H4 (cell line): Measurements from ENCODE around the gene BASP1. TPM values are rescaled to one million over a fixed set of nuclear protein-coding genes. Genes with fewer than 3 reads are reported as not detected.
"Not testable (repeated sequence)": the region's sequence is repeated elsewhere in the genome, so short reads cannot be mapped to it uniquely, and the experiment has no call there.

ENCODE experiments used
- DNase-seq: peaks from one replicate; pipeline ENCODE4 v3.0.0-alpha.2; 2015; ENCODE audit warnings: low spot score
- total RNA-seq: library from RNA; depleted of rRNA; stranded (reverse); fragments of >200 nt; shearing (Covaris generic); gene quantifications from 2 replicates; pipeline ENCODE4 v1.2.3, GENCODE V29; 2014

BASP1 gene
- total RNA-seq, 1 experiment from 2014 or later = 142 TPM

GRCh38 chr5:17255471-17256021 lies 38.1 kb downstream of the BASP1 start:
- DNase-seq = no peak

- no peak for DNase-seq
Measured at GRCh38 chr5:17256171-17256570, 38.7 kb downstream of the BASP1 start.

DNA sequence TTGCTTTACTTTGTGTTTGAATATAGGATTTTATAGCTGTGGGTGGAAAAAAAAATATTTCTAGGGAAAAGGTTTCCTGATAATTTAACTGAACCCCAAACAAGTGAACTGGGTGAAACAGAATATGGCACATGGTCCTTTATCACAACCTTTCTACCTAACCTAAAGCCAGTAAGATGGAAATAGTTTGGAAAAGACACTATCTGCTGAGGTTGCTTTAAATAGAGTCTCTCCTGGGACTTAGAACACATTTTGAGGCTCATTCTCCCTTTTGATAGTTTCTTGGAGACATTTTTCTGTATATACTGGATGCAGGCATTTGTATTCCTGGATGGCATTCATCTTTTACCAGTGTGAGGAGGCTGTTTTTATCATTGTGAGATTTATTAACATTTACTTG lies 39.4 kb downstream of the BASP1 start:
- DNase-seq = no peak

GRCh38 chr5:17257705-17258273 lies 40.4 kb downstream of the BASP1 start:
- no peak for DNase-seq

DNA sequence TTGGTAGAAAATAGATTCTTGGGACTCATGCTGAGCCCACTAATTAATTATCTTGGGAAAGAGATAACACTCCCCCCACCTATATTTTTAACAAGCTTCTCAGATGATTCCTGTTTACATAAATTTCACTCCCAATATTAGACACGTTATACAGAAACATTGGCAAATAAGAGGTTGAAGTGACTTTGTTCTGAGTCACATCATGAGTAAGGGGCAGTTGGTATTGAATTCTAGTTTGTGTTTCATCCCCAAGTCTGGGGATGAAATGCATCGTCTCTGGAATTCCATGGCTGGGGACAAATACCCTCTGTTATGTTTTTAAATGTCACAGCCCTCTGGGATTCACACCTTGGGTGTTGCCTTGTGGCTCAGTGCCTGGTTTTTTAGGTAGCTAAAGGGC lies 41.0 kb downstream of the BASP1 start:
- no peak for DNase-seq

- DNase-seq = not testable (repeated sequence)
Measured at GRCh38 chr5:17259012-17259411, 41.6 kb downstream of the BASP1 start.

DNA sequence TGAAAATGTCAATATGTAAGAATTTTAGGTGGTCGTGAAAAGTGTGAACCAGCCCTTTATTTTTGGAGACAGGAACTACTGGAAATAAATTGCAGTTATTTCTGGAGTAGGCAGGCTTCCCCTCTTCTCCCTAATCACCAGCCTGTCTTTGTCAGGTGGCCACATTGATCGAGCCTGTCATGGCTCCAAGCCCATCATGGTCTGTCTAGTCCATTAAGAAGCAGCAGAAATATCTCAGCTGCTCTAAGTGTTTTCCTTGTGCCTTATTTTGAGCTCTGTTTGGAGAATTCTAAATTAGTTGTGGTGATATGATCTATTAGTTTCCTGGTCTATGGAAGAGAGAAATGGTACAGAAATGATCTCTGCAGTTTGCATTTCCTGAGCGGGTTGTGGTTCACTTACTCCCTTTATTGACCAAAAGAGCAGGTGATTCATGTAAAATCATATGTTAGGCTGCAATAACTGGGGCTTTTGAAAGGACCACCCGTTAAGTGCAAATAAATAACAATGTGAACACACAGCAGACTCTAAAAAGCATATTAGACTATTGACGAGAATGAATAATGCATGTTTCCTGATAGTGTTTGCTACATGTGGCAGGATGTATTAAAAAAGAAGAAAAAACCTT lies 42.3 kb downstream of the BASP1 start:
- DNase-seq = no peak

GRCh38 chr5:17260549-17260948 lies 43.1 kb downstream of the BASP1 start:
- DNase-seq = no peak

DNA sequence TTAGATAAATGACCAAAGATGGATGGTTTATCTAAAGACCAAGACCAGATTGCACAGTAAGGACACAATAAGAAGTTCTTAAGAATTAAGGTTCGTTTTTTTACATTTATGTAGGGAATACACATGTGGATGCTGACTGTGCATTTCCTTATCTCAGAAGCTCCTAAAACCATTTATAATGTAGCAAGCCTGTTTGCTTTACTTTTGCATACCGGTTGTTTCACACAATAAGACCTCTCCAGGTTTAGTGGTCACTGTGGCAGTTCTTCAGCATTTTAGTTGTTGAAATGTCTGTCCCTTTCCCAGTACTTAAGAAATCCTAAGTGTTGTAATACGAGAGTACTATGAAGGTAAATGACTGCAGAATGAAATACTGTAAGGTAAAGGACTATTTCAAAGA lies 43.6 kb downstream of the BASP1 start:
- no peak for DNase-seq

GRCh38 chr5:17265041-17265440 lies 47.6 kb downstream of the BASP1 start:
- no peak for DNase-seq

DNA sequence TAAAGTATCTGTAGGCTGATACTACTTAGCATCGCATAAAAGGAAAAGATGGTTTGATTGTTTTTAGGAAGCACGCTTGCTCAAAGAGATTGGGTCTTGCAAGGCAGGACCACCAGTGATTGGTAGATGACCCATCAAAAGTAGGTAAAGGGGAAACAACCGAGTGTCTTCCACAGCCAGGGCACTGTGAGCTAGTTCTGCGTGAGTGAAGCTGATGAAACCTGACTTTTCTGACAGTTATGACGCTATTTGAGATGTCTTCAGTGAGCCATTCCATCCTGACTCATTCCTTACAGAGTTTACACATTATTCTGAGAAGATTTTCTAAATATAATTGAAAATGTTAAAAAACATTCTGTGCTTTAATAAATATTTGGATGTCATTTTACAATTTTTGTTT lies 49.7 kb downstream of the BASP1 start:
- no peak for DNase-seq

DNA sequence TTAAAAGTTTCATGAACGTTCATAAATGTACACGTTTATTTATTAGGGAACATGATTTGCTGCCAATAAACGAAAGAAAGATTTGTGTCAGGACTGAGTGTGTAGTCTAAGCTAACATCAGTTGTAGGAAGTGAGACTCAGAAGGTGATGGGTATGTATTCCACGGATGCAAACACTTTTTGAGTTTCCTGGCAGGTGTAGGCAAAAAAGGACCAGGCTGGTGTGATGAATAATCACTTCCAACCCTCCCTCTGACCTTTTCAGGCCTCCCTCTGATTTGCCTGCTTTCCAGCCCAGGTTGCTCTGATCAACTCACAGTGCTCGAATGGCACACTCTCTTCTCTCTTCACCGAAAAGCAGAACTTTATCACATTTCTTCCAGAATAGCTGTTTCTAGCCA lies 51.8 kb downstream of the BASP1 start:
- DNase-seq = no peak

GRCh38 chr5:17272111-17272510 lies 54.7 kb downstream of the BASP1 start:
- DNase-seq = no peak

DNA sequence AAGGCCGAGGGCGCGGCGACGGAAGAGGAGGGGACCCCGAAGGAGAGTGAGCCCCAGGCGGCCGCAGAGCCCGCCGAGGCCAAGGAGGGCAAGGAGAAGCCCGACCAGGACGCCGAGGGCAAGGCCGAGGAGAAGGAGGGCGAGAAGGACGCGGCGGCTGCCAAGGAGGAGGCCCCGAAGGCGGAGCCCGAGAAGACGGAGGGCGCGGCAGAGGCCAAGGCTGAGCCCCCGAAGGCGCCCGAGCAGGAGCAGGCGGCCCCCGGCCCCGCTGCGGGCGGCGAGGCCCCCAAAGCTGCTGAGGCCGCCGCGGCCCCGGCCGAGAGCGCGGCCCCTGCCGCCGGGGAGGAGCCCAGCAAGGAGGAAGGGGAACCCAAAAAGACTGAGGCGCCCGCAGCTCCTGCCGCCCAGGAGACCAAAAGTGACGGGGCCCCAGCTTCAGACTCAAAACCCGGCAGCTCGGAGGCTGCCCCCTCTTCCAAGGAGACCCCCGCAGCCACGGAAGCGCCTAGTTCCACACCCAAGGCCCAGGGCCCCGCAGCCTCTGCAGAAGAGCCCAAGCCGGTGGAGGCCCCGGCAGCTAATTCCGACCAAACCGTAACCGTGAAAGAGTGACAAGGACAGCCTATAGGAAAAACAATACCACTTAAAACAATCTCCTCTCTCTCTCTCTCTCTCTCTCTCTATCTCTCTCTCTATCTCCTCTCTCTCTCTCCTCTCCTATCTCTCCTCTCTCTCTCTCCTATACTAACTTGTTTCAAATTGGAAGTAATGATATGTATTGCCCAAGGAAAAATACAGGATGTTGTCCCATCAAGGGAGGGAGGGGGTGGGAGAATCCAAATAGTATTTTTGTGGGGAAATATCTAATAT lies 58.1 kb downstream of the BASP1 start:
- DNase-seq = no peak

GRCh38 chr5:17276445-17276844 lies 59.0 kb downstream of the BASP1 start:
- DNase-seq = no peak

DNA sequence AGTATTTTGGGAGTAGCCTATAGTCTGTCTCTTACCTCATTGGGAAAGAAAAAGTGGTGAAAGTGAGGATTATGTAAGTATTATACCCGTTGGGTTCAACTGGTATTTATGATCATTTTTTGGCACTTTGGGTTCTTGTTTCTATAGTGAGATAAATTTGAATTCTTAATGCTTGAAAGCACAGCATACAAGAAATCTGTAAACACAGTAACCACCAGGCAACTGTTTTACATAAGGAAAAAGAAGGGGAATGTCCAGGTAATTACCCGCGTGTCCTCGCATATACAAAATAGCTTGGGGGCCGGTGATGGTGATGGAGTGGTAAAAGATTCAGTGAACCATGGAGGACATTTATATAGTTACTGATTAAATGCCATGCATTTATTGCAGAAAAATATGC lies 60.5 kb downstream of the BASP1 start:
- DNase-seq = no peak

- no peak for DNase-seq
Measured at GRCh38 chr5:17278931-17279330, 61.5 kb downstream of the BASP1 start.

GRCh38 chr5:17279487-17279886 lies 62.1 kb downstream of the BASP1 start:
- DNase-seq = no peak

DNA sequence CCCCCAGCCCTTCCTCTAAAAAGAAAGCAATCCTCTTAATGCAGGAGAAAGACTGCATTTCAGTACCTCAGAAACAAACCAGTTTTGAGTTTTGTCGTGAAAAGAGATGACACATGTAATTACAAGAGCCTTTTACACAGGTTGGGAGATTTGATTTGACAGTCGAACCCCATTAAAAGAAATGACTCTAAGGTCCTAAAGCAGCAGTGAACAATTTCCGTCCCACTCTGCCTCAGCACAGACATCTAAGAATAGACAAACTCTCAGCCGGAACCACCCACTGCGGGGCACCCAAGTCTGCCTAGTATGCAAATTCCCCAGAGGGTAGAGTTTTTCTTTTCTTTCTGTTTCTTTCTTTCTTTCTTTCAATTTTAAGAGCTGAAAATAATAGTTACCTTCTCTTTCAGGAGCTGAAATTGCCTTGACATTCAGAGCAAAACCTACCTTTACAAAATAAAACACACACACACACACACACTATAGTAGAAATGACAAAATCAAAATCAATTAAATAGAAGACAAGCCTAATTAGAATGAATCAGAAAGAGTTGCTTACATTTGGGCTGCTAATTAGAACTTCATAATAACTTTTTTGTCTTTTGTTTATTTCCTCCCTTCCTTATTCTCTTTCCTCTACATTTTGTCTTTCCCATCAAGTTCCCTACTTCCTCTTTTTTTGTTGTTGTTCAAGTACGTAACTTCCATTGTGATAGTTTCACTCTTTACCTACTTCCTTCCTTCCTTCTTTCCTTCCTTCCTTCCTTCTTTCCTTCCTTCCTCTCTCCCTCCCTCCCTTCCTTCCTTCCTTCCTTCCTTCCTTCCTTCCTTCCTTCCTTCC lies 65.1 kb downstream of the BASP1 start:
- no peak for DNase-seq

DNA sequence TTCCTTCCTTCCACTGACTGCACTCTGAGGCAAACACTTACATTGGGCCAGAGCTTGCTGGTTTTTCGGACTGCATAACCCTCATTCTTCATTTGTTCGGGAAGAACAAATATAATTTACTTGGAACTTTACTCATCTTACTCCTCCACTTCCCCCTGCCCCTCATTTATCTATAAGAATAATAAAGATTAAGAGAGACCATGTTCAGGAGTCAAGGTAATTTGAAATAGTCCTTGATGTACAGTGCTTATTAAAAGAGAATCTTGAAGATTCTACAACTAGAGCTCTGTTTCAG lies 65.6 kb downstream of the BASP1 start:
- DNase-seq = no peak

DNA sequence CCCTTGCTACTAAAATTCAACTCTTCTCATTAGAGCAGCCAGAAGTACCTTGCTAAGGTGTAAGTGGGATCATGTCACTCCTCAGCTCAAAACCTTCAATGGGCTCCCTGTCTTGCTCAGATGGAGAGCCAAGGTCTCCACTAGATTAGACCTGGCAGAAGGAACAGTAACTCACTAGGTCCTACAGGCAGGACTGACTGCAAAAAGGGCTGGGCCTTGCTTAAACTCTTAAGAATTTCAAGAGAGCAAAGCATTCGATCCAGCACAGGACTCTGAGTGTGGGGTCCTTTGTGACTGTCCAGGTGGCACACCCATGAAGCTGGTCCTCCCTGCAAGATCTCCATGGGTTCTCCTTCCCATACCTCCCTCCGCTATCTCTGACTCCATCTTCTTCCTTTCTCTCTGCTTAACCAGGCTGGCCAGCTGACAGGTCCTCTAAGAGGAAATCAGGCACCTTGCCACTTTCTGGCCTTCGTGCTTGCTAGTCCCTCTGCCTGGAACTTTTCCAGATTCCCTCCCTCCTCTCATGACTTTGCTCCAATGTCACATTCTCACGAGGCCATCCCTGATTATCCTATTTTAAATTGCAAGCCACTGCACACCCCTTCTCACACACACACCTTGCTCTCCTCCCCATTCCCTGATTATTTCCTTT lies 70.2 kb downstream of the BASP1 start:
- DNase-seq = no peak

DNA sequence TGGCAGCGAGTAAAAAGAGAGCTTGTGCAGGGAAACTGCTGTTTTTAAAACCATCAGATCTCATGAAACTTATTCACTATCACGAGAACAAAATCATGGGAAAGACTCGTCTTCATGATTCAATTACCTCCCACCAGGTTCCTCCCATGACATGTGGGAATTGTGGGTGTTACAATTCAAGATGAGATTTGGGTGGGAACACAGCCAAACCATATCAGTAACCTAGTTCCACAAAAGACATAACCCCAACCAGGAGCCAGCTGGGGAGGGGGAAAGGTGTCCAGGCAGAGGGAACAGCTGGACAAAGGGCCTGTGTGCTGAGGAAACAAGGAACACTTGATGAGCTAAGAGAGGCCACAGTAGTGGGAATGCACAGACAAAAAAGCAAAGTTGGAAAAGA lies 71.1 kb downstream of the BASP1 start:
- DNase-seq = no peak
